ENCODE data around the gene ELSPBP1. TPM values are rescaled to one million over a fixed set of nuclear protein-coding genes. Genes with fewer than 3 reads are reported as not detected.

The ELSPBP1 gene
- total RNA-seq, 1 experiment from 2014 or later, result not detected

DNA sequence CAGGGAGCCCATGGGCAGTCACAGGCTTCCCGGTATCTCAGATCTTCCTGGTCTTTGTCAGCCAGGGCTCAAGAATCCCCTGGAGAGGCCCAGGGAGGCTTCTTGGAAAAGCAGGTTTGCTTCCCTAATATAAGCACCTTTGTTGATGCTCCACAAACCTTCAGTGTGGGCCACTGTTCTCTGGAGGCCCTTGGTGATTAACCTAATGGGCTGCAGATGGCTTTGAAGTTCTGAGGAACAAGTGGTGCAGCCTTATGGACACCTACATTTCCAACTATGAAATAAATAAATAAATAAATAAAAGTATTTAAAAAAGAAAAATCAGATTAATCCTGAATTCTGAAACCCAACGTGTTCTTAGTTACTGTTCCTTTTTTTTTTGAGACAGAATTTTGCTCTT, 2.4 kb upstream of the ELSPBP1 start, which contains the start of gene BSPH1:
Gene BSPH1, minus strand, starts transcription at position 101 of the 400 bp plus-strand sequence. Its CDS starts 89 bp downstream, at position 12.
- POLR2A ChIA-PET, result no interaction called here
- Mint-ChIP-seq H3K36me3 (no peaks in the 10 kb centered on the region), H3K9me3 (peaks cover 6% of the 10 kb centered on the region), H3K4me3 (no peak within 1 kb of the TSS), H3K4me1 (peaks cover 2% of the 10 kb centered on the region; the same call in 1 of the 2 replicates), H3K27ac (no peak within 1 kb of the TSS), H3K27me3 (ENCODE audit: low read depth) (peaks cover 29% of the 10 kb centered on the region)
- TF ChIP-seq, protein P1, sequence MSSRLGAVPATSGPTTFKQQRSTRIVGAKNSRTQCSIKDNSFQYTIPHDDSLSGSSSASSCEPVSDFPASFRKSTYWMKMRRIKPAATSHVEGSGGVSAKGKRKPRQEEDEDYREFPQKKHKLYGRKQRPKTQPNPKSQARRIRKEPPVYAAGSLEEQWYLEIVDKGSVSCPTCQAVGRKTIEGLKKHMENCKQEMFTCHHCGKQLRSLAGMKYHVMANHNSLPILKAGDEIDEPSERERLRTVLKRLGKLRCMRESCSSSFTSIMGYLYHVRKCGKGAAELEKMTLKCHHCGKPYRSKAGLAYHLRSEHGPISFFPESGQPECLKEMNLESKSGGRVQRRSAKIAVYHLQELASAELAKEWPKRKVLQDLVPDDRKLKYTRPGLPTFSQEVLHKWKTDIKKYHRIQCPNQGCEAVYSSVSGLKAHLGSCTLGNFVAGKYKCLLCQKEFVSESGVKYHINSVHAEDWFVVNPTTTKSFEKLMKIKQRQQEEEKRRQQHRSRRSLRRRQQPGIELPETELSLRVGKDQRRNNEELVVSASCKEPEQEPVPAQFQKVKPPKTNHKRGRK (CRISPR knock-in tag; IDR thresholded peaks at IDR 0.05; ENCODE audit: borderline replicate concordance), result no peak
- TF ChIP-seq TP53 (CRISPR knock-in tag; IDR thresholded peaks at IDR 0.05) (no peak), GABPB1 (CRISPR knock-in tag; IDR thresholded peaks at IDR 0.05) (no peak), ZBTB21 (CRISPR knock-in tag; IDR thresholded peaks at IDR 0.05; ENCODE audit: borderline replicate concordance) (no peak), TCF7 (CRISPR knock-in tag; IDR thresholded peaks at IDR 0.05; ENCODE audit: low read depth) (no peak), TEAD4 (CRISPR knock-in tag; IDR thresholded peaks at IDR 0.05) (no peak), CREB1 (CRISPR knock-in tag; IDR thresholded peaks at IDR 0.05) (no peak), ZNF396 (CRISPR knock-in tag; IDR thresholded peaks at IDR 0.05; ENCODE audit: borderline replicate concordance) (no peak), SMAD4 (CRISPR knock-in tag; IDR thresholded peaks at IDR 0.05) (no peak), HMGA2 (CRISPR knock-in tag; IDR thresholded peaks at IDR 0.05) (no peak), RELA (CRISPR knock-in tag; IDR thresholded peaks at IDR 0.05; ENCODE audit: borderline replicate concordance) (no peak), ETV6 (CRISPR knock-in tag; IDR thresholded peaks at IDR 0.05) (no peak)
- TF ChIP-seq, protein P2, sequence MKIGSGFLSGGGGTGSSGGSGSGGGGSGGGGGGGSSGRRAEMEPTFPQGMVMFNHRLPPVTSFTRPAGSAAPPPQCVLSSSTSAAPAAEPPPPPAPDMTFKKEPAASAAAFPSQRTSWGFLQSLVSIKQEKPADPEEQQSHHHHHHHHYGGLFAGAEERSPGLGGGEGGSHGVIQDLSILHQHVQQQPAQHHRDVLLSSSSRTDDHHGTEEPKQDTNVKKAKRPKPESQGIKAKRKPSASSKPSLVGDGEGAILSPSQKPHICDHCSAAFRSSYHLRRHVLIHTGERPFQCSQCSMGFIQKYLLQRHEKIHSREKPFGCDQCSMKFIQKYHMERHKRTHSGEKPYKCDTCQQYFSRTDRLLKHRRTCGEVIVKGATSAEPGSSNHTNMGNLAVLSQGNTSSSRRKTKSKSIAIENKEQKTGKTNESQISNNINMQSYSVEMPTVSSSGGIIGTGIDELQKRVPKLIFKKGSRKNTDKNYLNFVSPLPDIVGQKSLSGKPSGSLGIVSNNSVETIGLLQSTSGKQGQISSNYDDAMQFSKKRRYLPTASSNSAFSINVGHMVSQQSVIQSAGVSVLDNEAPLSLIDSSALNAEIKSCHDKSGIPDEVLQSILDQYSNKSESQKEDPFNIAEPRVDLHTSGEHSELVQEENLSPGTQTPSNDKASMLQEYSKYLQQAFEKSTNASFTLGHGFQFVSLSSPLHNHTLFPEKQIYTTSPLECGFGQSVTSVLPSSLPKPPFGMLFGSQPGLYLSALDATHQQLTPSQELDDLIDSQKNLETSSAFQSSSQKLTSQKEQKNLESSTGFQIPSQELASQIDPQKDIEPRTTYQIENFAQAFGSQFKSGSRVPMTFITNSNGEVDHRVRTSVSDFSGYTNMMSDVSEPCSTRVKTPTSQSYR (CRISPR knock-in tag; IDR thresholded peaks at IDR 0.05), result no peak
- TF ChIP-seq, protein P3, sequence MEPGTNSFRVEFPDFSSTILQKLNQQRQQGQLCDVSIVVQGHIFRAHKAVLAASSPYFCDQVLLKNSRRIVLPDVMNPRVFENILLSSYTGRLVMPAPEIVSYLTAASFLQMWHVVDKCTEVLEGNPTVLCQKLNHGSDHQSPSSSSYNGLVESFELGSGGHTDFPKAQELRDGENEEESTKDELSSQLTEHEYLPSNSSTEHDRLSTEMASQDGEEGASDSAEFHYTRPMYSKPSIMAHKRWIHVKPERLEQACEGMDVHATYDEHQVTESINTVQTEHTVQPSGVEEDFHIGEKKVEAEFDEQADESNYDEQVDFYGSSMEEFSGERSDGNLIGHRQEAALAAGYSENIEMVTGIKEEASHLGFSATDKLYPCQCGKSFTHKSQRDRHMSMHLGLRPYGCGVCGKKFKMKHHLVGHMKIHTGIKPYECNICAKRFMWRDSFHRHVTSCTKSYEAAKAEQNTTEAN (CRISPR knock-in tag; IDR thresholded peaks at IDR 0.05), result no peak
- TF ChIP-seq, protein P4, sequence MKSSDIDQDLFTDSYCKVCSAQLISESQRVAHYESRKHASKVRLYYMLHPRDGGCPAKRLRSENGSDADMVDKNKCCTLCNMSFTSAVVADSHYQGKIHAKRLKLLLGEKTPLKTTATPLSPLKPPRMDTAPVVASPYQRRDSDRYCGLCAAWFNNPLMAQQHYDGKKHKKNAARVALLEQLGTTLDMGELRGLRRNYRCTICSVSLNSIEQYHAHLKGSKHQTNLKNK (CRISPR knock-in tag; IDR thresholded peaks at IDR 0.05), result no peak
- TF ChIP-seq, protein P5, sequence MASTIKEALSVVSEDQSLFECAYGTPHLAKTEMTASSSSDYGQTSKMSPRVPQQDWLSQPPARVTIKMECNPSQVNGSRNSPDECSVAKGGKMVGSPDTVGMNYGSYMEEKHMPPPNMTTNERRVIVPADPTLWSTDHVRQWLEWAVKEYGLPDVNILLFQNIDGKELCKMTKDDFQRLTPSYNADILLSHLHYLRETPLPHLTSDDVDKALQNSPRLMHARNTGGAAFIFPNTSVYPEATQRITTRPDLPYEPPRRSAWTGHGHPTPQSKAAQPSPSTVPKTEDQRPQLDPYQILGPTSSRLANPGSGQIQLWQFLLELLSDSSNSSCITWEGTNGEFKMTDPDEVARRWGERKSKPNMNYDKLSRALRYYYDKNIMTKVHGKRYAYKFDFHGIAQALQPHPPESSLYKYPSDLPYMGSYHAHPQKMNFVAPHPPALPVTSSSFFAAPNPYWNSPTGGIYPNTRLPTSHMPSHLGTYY (CRISPR knock-in tag; IDR thresholded peaks at IDR 0.05), result no peak
- TF ChIP-seq, protein P6, sequence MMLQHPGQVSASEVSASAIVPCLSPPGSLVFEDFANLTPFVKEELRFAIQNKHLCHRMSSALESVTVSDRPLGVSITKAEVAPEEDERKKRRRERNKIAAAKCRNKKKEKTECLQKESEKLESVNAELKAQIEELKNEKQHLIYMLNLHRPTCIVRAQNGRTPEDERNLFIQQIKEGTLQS (CRISPR knock-in tag; conservative IDR thresholded peaks at IDR 0.05), result no peak
- TF ChIP-seq, protein P7, sequence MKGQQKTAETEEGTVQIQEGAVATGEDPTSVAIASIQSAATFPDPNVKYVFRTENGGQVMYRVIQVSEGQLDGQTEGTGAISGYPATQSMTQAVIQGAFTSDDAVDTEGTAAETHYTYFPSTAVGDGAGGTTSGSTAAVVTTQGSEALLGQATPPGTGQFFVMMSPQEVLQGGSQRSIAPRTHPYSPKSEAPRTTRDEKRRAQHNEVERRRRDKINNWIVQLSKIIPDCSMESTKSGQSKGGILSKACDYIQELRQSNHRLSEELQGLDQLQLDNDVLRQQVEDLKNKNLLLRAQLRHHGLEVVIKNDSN (CRISPR knock-in tag; IDR thresholded peaks at IDR 0.05), result no peak
- TF ChIP-seq, protein P8, sequence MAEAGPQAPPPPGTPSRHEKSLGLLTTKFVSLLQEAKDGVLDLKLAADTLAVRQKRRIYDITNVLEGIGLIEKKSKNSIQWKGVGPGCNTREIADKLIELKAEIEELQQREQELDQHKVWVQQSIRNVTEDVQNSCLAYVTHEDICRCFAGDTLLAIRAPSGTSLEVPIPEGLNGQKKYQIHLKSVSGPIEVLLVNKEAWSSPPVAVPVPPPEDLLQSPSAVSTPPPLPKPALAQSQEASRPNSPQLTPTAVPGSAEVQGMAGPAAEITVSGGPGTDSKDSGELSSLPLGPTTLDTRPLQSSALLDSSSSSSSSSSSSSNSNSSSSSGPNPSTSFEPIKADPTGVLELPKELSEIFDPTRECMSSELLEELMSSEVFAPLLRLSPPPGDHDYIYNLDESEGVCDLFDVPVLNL (CRISPR knock-in tag; IDR thresholded peaks at IDR 0.05; ENCODE audit: borderline replicate concordance, low read depth), result no peak
- DNase-seq (ENCODE audit: low spot score), result no peak
- CTCF ChIA-PET, result interaction anchor here (1.3 kb wide), 1 partner anchor 123 kb away, joined by 3 read pairs; no protein-coding TSS in a partner anchor
- ATAC-seq, result no peak

All from WTC11 (cell line).